Spleen (tissue), 7 donors: ENCODE measurements around the gene VSIG2.
A peak's percentile ranks its signal among the peaks of the same experiment; 100 is the strongest.

ENCODE experiments used
- CTCF ChIP-seq, 11 experiments: fragments of 200-600 bp in 7 of 11; fragments of 450-650 bp in 4 of 11; sonication (generic) in 4 of 11; IDR thresholded peaks in 8 of 11; conservative IDR thresholded peaks in 3 of 11; 1 replicate in 7 of 11; 2 replicates in 4 of 11; pipeline versions ENCODE4 v1.4.0 to v1.8.0; 2016 to 2021; ENCODE audit warnings: antibody characterized with exemption in 11 of 11, inconsistent platforms in 4 of 11, mild to moderate bottlenecking in 1 of 11
- POLR2A ChIP-seq, 3 donors: fragments of 450-650 bp; IDR thresholded peaks; one replicate each; pipeline ENCODE4 v1.5.1; 2017; ENCODE audit warnings: antibody characterized with exemption in 3 of 3, mild to moderate bottlenecking in 1 of 3
- POLR2AphosphoS5 ChIP-seq, 3 donors: sonication (generic); formaldehyde crosslinking; IDR thresholded peaks; one replicate each; pipeline ENCODE4 v1.5.1; 2017; ENCODE audit warnings: antibody characterized with exemption in 3 of 3
- donor health status: DM: no; HTN: no; CAD: no; lungs with moderate emphysema.
- donor health status: DM: no; HTN: no; CAD: no.
- donor health status: DM: no; HTN: no; CAD: no.

GRCh38 chr11:124724979-124725718, 26.9 kb downstream of the VSIG2 start:
- TF ChIP-seq POLR2A (IDR thresholded peaks at IDR 0.05) (no peak), CTCF (IDR thresholded peaks at IDR 0.05 in 8 of 11, conservative IDR thresholded peaks at IDR 0.05 in 3 of 11) (no peak), POLR2AphosphoS5 (IDR thresholded peaks at IDR 0.05) (peak in 1 of 3 donors; percentile 46)
